HL-60 (cell line): ENCODE measurements around the gene SDF4.

Experiments
- GABPA ChIP-seq: IDR thresholded peaks from 2 replicates; pipeline ENCODE4 v1.6.1; 2012; ENCODE audit warnings: low read depth
- POLR2AphosphoS5 ChIP-seq: IDR thresholded peaks from 2 replicates; pipeline ENCODE4 v1.6.1; 2012; ENCODE audit warnings: low read depth
- SPI1 ChIP-seq: IDR thresholded peaks from 2 replicates; pipeline ENCODE4 v1.6.1; 2012; ENCODE audit warnings: low read depth, mild to moderate bottlenecking, borderline replicate concordance
- TF ChIP-seq, protein P1 (sequence below): IDR thresholded peaks from one replicate; pipeline ENCODE4 v1.5.1; 2011; ENCODE audit warnings: low read length, control low read depth, inconsistent platforms; ENCODE audit not compliant: insufficient read depth
- TF ChIP-seq, protein P2 (sequence below): IDR thresholded peaks from 2 replicates; pipeline ENCODE4 v1.6.1; 2012; ENCODE audit warnings: low read depth; ENCODE audit not compliant: insufficient replicate concordance

DNA sequence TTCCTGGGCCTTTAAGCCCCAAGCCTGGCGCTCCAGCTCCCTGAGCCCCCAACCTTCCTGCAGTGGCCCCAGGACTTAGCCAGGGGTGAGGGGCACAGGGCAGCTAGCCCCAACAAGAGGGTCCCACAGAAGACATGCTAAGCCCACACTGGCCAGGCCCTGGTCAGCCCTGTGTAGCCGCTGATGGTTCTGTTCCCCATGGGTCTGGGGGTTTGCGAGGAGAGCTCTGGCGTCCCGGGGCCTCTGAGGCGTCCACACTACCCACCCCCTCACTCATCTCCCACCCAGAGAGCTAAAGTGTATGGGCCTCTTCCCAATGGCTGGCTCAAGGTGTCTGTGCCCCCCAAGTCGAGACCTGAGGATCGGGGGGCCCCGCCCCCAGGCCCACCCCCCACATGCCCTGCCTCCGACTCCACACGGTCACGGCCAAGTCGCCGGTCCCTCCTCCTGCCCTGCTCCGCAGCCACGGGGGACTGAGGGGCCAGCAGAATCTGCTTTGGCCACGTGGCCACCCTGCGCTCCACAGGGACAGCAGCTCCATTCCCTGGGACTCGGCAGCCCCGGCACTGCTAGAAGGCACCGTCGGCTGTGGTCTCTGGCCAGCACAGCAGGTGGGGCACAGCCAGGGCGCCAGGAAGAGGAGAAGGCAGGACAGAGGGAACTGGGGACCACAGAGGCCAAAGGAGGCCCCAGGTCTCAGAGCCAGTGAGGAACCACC is 33.2 kb downstream of the SDF4 start:
- TF ChIP-seq, protein P1, sequence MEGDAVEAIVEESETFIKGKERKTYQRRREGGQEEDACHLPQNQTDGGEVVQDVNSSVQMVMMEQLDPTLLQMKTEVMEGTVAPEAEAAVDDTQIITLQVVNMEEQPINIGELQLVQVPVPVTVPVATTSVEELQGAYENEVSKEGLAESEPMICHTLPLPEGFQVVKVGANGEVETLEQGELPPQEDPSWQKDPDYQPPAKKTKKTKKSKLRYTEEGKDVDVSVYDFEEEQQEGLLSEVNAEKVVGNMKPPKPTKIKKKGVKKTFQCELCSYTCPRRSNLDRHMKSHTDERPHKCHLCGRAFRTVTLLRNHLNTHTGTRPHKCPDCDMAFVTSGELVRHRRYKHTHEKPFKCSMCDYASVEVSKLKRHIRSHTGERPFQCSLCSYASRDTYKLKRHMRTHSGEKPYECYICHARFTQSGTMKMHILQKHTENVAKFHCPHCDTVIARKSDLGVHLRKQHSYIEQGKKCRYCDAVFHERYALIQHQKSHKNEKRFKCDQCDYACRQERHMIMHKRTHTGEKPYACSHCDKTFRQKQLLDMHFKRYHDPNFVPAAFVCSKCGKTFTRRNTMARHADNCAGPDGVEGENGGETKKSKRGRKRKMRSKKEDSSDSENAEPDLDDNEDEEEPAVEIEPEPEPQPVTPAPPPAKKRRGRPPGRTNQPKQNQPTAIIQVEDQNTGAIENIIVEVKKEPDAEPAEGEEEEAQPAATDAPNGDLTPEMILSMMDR, result no peak
- TF ChIP-seq, protein P2, sequence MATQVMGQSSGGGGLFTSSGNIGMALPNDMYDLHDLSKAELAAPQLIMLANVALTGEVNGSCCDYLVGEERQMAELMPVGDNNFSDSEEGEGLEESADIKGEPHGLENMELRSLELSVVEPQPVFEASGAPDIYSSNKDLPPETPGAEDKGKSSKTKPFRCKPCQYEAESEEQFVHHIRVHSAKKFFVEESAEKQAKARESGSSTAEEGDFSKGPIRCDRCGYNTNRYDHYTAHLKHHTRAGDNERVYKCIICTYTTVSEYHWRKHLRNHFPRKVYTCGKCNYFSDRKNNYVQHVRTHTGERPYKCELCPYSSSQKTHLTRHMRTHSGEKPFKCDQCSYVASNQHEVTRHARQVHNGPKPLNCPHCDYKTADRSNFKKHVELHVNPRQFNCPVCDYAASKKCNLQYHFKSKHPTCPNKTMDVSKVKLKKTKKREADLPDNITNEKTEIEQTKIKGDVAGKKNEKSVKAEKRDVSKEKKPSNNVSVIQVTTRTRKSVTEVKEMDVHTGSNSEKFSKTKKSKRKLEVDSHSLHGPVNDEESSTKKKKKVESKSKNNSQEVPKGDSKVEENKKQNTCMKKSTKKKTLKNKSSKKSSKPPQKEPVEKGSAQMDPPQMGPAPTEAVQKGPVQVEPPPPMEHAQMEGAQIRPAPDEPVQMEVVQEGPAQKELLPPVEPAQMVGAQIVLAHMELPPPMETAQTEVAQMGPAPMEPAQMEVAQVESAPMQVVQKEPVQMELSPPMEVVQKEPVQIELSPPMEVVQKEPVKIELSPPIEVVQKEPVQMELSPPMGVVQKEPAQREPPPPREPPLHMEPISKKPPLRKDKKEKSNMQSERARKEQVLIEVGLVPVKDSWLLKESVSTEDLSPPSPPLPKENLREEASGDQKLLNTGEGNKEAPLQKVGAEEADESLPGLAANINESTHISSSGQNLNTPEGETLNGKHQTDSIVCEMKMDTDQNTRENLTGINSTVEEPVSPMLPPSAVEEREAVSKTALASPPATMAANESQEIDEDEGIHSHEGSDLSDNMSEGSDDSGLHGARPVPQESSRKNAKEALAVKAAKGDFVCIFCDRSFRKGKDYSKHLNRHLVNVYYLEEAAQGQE, result no peak
- TF ChIP-seq POLR2AphosphoS5, result no peak
- no peak for TF ChIP-seq GABPA
- no peak for TF ChIP-seq SPI1
